HEK293 (cell line): ENCODE results near the gene NF2.

Experiments
- CTCF ChIA-PET: fragments of 350-600 bp; formaldehyde crosslinking; extraction: SDS; loops from one replicate; lab custom pipeline; 2021; ENCODE audit warnings: antibody characterized with exemption; lab: Yijun Ruan, JAX
- POLR2A ChIA-PET: fragments of 300-600 bp; formaldehyde crosslinking; extraction: SDS; loops from one replicate; lab custom pipeline; 2020; ENCODE audit warnings: antibody characterized with exemption, inconsistent platforms; lab: Yijun Ruan, JAX
- H3K27ac ChIP-seq: fragments of 200-500 bp; sonication (Bioruptor generic); 2 replicates; pipeline ENCODE4 v1.5.1; 2014; ENCODE audit warnings: low read depth, low read length, control low read depth, inconsistent platforms; ENCODE audit errors: extremely low read depth
- H3K36me3 ChIP-seq, 2 experiments: fragments of 200-500 bp in 1 of 2; sonication (Bioruptor generic) in 1 of 2; 1 replicate in 1 of 2; 2 replicates in 1 of 2; pipeline ENCODE4 v1.5.1; 2014 to 2017; ENCODE audit warnings: inconsistent platforms in 2 of 2, low read length in 2 of 2; ENCODE audit not compliant: control insufficient read depth in 2 of 2, insufficient read depth in 1 of 2
- H3K4me1 ChIP-seq: fragments of 200-500 bp; sonication (Bioruptor generic); 2 replicates; pipeline ENCODE4 v1.5.1; 2014; ENCODE audit warnings: mild to moderate bottlenecking, low read length, inconsistent platforms; ENCODE audit not compliant: control insufficient read depth, insufficient read depth
- H3K4me3 ChIP-seq: 2 replicates; pipeline ENCODE4 v1.5.1; 2011; ENCODE audit warnings: low read depth, mild to moderate bottlenecking, control low read depth, low read length, moderate library complexity
- H3K9me3 ChIP-seq: fragments of 200-500 bp; sonication (Bioruptor generic); 2 replicates; pipeline ENCODE4 v1.5.1; 2014; ENCODE audit warnings: low read depth, low read length, inconsistent platforms; ENCODE audit not compliant: control insufficient read depth, insufficient read depth
- GLIS2 ChIP-seq: fragments of 450-650 bp; formaldehyde crosslinking; IDR thresholded peaks from 2 replicates; pipeline ENCODE4 v1.5.1; 2016; ENCODE audit warnings: missing biosample characterization, missing genetic modification characterization
- KLF16 ChIP-seq: fragments of 450-650 bp; formaldehyde crosslinking; IDR thresholded peaks from 2 replicates; pipeline ENCODE4 v1.5.1; 2017; ENCODE audit warnings: missing biosample characterization, missing genetic modification characterization
- MYNN ChIP-seq: fragments of 450-650 bp; formaldehyde crosslinking; IDR thresholded peaks from 2 replicates; pipeline ENCODE4 v1.5.1; 2016; ENCODE audit warnings: missing biosample characterization, missing genetic modification characterization, borderline replicate concordance
- PRDM6 ChIP-seq: fragments of 450-650 bp; formaldehyde crosslinking; IDR thresholded peaks from 2 replicates; pipeline ENCODE4 v1.5.1; 2017; ENCODE audit warnings: missing biosample characterization, missing genetic modification characterization
- ZBTB26 ChIP-seq: fragments of 450-650 bp; formaldehyde crosslinking; optimal IDR thresholded peaks from 2 replicates; pipeline ENCODE3; 2016; ENCODE audit warnings: missing biosample characterization, mild to moderate bottlenecking, missing genetic modification characterization
- ZBTB44 ChIP-seq: fragments of 450-650 bp; IDR thresholded peaks from 2 replicates; pipeline ENCODE4 v1.5.1; 2018; ENCODE audit warnings: missing biosample characterization, mild to moderate bottlenecking, missing genetic modification characterization
- ZBTB7A ChIP-seq: fragments of 450-650 bp; formaldehyde crosslinking; IDR thresholded peaks from 2 replicates; pipeline ENCODE4 v1.5.1; 2016; ENCODE audit warnings: low read depth, missing biosample characterization, missing genetic modification characterization
- ZNF335 ChIP-seq: fragments of 450-650 bp; formaldehyde crosslinking; conservative IDR thresholded peaks from 2 replicates; pipeline ENCODE4 v1.5.1; 2016; ENCODE audit warnings: missing biosample characterization, missing genetic modification characterization
- ZNF341 ChIP-seq: fragments of 450-650 bp; formaldehyde crosslinking; IDR thresholded peaks from 2 replicates; pipeline ENCODE4; 2016; ENCODE audit warnings: low read depth, missing biosample characterization, missing genetic modification characterization
- ZNF354C ChIP-seq: fragments of 450-650 bp; formaldehyde crosslinking; IDR thresholded peaks from 2 replicates; pipeline ENCODE4 v1.5.1; 2016; ENCODE audit warnings: missing biosample characterization, missing genetic modification characterization, low read depth, borderline replicate concordance
- ZNF37A ChIP-seq: fragments of 450-650 bp; IDR thresholded peaks from 2 replicates; pipeline ENCODE4 v1.5.1; 2018; ENCODE audit warnings: missing biosample characterization, missing genetic modification characterization
- ZNF677 ChIP-seq: fragments of 450-650 bp; IDR thresholded peaks from 2 replicates; pipeline ENCODE4 v1.5.0; 2018; ENCODE audit warnings: missing biosample characterization, mild to moderate bottlenecking, missing genetic modification characterization, moderate library complexity
- ZNF707 ChIP-seq: fragments of 450-650 bp; formaldehyde crosslinking; IDR thresholded peaks from 2 replicates; pipeline ENCODE4 v1.5.1; 2016; ENCODE audit warnings: missing biosample characterization, missing genetic modification characterization
- ZXDB ChIP-seq: fragments of 450-650 bp; formaldehyde crosslinking; IDR thresholded peaks from 2 replicates; pipeline ENCODE4 v1.5.1; 2016; ENCODE audit warnings: missing biosample characterization, missing genetic modification characterization
- TF ChIP-seq, protein P1 (sequence below): IDR thresholded peaks from 2 replicates; pipeline ENCODE4 v1.6.1; 2011; ENCODE audit warnings: mild to moderate bottlenecking, low read depth, low read length, borderline replicate concordance
- TF ChIP-seq, protein P2 (sequence below): fragments of 450-650 bp; formaldehyde crosslinking; IDR thresholded peaks from 2 replicates; pipeline ENCODE4 v1.5.1; 2016; ENCODE audit warnings: missing biosample characterization, missing genetic modification characterization

NF2 gene

DNA sequence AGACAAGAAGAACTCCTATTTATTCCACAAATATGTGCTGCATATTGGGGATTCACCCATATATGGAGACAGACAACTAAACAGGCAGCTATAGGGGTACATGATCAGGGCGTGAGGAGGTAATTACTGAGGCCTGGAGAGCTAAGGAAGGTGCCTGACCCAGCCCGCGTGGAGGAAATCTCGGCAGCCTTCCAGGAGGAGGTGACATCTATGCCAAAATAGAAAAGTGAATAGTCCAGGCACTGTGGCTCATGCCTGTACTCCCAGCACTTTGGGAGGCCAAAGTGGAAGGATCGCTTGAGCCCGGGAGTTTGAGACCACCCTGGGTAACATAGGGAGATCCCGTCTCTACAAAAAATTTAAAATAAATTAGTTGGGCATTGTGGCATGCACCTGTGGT is 36.1 kb upstream of the NF2 start:
- ChIA-PET POLR2A (interaction anchor here (1.0 kb wide), 1 partner anchor 13 kb away, joined by 3 read pairs; the partner anchor contains the start of gene THOC5), CTCF (interaction anchor here (0.9 to 3.4 kb wide), 4 partner anchors 10 to 58 kb away, joined by 3 to 17 read pairs (median 4); partner anchors contain the start of gene THOC5)
- Histone ChIP-seq H3K4me1 (no peaks in the 10 kb centered on the region), H3K36me3 (peaks cover 34 to 57% of the 10 kb centered on the region in 2 experiments; a peak in 2 of 3 replicates), H3K9me3 (no peaks in the 10 kb centered on the region), H3K4me3 (no peak overlapping the region), H3K27ac (no peak overlapping the region)
- TF ChIP-seq ZNF354C (tag by site-specific recombination) (no peak), ZBTB44 (tag by site-specific recombination) (no peak), ZNF335 (tag by site-specific recombination) (no peak), ZBTB7A (no peak), ZNF707 (tag by site-specific recombination) (no peak), PRDM6 (tag by site-specific recombination) (no peak), GLIS2 (tag by site-specific recombination) (no peak), ZNF677 (tag by site-specific recombination) (no peak), KLF16 (no peak)
- TF ChIP-seq, protein P1, sequence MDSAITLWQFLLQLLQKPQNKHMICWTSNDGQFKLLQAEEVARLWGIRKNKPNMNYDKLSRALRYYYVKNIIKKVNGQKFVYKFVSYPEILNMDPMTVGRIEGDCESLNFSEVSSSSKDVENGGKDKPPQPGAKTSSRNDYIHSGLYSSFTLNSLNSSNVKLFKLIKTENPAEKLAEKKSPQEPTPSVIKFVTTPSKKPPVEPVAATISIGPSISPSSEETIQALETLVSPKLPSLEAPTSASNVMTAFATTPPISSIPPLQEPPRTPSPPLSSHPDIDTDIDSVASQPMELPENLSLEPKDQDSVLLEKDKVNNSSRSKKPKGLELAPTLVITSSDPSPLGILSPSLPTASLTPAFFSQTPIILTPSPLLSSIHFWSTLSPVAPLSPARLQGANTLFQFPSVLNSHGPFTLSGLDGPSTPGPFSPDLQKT = no peak
- TF ChIP-seq, protein P2, sequence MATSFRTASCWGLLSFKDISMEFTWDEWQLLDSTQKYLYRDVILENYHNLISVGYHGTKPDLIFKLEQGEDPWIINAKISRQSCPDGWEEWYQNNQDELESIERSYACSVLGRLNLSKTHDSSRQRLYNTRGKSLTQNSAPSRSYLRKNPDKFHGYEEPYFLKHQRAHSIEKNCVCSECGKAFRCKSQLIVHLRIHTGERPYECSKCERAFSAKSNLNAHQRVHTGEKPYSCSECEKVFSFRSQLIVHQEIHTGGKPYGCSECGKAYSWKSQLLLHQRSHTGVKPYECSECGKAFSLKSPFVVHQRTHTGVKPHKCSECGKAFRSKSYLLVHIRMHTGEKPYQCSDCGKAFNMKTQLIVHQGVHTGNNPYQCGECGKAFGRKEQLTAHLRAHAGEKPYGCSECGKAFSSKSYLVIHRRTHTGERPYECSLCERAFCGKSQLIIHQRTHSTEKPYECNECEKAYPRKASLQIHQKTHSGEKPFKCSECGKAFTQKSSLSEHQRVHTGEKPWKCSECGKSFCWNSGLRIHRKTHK (tag by site-specific recombination) = no peak

GRCh38 chr22:29569011-29569678 is 34.3 kb upstream of the NF2 start:
- CTCF ChIA-PET = interaction anchor here (2.5 kb wide), 1 partner anchor 16 kb away, joined by 6 read pairs; the partner anchor contains the start of gene THOC5
- Histone ChIP-seq H3K36me3 (peaks cover 38 to 49% of the 10 kb centered on the region in 2 experiments; a peak in 2 of 3 replicates), H3K27ac (no peak overlapping the region)

DNA sequence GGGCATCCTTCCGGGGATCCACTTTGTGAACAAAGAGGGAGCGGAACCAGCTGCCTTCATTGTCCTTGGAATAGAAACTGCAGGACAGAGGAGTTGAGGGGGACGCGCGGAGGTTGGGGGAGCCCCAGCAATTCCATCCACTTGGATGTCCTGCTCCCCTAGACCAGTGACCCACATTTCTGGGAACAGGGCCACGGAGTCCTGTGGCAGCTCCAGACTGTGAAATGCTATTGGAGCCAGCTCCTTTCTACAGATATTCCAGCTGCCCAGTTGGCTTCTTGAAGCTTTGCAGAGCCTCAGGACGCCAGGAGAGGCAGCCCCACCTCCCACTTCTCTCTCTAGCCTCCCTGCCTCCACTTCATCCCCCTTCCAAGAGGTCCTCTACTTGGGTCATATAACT is 33.0 kb upstream of the NF2 start:
- POLR2A ChIA-PET = interaction anchor here (1.2 to 1.8 kb wide), 3 partner anchors 10 to 17 kb away, joined by 4 read pairs; partner anchors contain the start of genes NIPSNAP1 and THOC5
- Histone ChIP-seq H3K4me1 (no peaks in the 10 kb centered on the region), H3K9me3 (no peaks in the 10 kb centered on the region), H3K27ac (no peak overlapping the region), H3K4me3 (no peak overlapping the region), H3K36me3 (peaks cover 33 to 36% of the 10 kb centered on the region in 2 experiments; a peak in 2 of 3 replicates)
- no peak for TF ChIP-seq MYNN (tag by site-specific recombination)
- TF ChIP-seq ZBTB26 (tag by site-specific recombination) = no peak
- no peak for TF ChIP-seq ZNF37A (tag by site-specific recombination)
- CTCF ChIA-PET = interaction anchor here (1.0 to 2.5 kb wide), 2 partner anchors 16 to 17 kb away, joined by 3 to 6 read pairs; partner anchors contain the start of gene THOC5

More at GRCh38 chr22:29569011-29569678, 34.3 kb upstream of the NF2 start:
- Histone ChIP-seq H3K4me1 (no peaks in the 10 kb centered on the region), H3K9me3 (no peaks in the 10 kb centered on the region)
- POLR2A ChIA-PET = interaction anchor here (0.8 kb wide), 1 partner anchor 9 kb away, joined by 4 read pairs; no protein-coding TSS in a partner anchor
- TF ChIP-seq ZXDB (tag by site-specific recombination) = no peak
- peak; percentile 13; the same call in 1 of the 2 replicates for TF ChIP-seq ZNF341 (tag by site-specific recombination)
- TF ChIP-seq, all 188 proteins: peak for 1
- no peak overlapping the region for H3K4me3 ChIP-seq
